Mucosa of descending colon (tissue), 3 donors: ENCODE results near the gene BBIP1. TPM values are rescaled to one million over a fixed set of nuclear protein-coding genes. Genes with fewer than 3 reads are reported as not detected.

Source experiments
- ATAC-seq: fragments of 200-7000 bp; cut with Tn5 transposase; one replicate; pipeline ENCODE4 v1.9.1; 2020; ENCODE audit warnings: mild to moderate bottlenecking, moderate library complexity
- DNase-seq, 3 donors: peaks; one replicate each; pipeline ENCODE4 v3.0.0-alpha.2; 2020
- H3K36me3 ChIP-seq: fragments of 200-600 bp; one replicate; pipeline ENCODE4 v1.8.0; 2021; ENCODE audit warnings: low read depth, mild to moderate bottlenecking
- H3K4me1 ChIP-seq: fragments of 200-600 bp; one replicate; pipeline ENCODE4 v1.8.0; 2021; ENCODE audit warnings: low read depth, mild to moderate bottlenecking
- H3K4me3 ChIP-seq: fragments of 200-600 bp; one replicate; pipeline ENCODE4 v1.8.0; 2021; ENCODE audit warnings: mild to moderate bottlenecking
- H3K9me3 ChIP-seq: fragments of 200-600 bp; one replicate; pipeline ENCODE4 v1.8.0; 2021; ENCODE audit warnings: mild to moderate bottlenecking
- CTCF ChIP-seq: fragments of 200-600 bp; IDR thresholded peaks from one replicate; pipeline ENCODE4 v1.8.0; 2022; ENCODE audit warnings: antibody characterized with exemption, mild to moderate bottlenecking
- intact Hi-C, 2 donors: fragments of 100-400 bp; cut with DNase I in 1 of 2; cut with micrococcal nuclease in 1 of 2; formaldehyde crosslinking; loops; one replicate each; pipeline versions ENCODE4 v1.11.0 to v1.11.1; 2022; cut with DNase I, micrococcal nuclease
- total RNA-seq, 3 donors: library from RNA; stranded (reverse); fragmentation: NEBNext Ultra II Directional in 2 of 3; extraction: Animal tissue kit (Norgen Biotek cat#: 25700) in 2 of 3; gene quantifications; one replicate each; pipeline versions ENCODE4 v1.2.1 to v1.2.4, GENCODE V29; 2021 to 2023
- donor health status: DM: no; HTN: no; CAD: no; lungs with moderate emphysema.
- donor health status: DM: no; HTN: no; CAD: no.
- donor health status: DM: no; HTN: yes; CAD: no.

Gene BBIP1
- total RNA-seq, 3 donors from 2014 or later, result 10.6 to 23.4 (median 17.6) TPM

- H3K36me3 ChIP-seq, result no peaks in the 10 kb centered on the region
- no peaks in the 10 kb centered on the region for H3K9me3 ChIP-seq
- H3K4me1 ChIP-seq, result peaks cover 7% of the 10 kb centered on the region
- DNase-seq (no peak), ATAC-seq (no peak)
- TF ChIP-seq CTCF, result no peak
- intact Hi-C loops, result no loop called here
- no peak overlapping the region for H3K4me3 ChIP-seq
Measured at GRCh38 chr10:110936757-110937156, 17.8 kb upstream of the BBIP1 start.

GRCh38 chr10:110932505-110933180 is 13.7 kb upstream of the BBIP1 start:
- H3K4me1 ChIP-seq, result peaks cover 7% of the 10 kb centered on the region
- DNase-seq, result no peak
- intact Hi-C loops, result no loop called here
- no peak for TF ChIP-seq CTCF
- no peak overlapping the region for H3K4me3 ChIP-seq
- ATAC-seq, result no peak
- H3K36me3 ChIP-seq, result no peaks in the 10 kb centered on the region
- H3K9me3 ChIP-seq, result no peaks in the 10 kb centered on the region

GRCh38 chr10:110931769-110932381 is 12.9 kb upstream of the BBIP1 start:
- intact Hi-C loops, result no loop called here
- Histone ChIP-seq H3K4me3 (no peak overlapping the region), H3K36me3 (no peaks in the 10 kb centered on the region), H3K4me1 (peaks cover 7% of the 10 kb centered on the region), H3K9me3 (no peaks in the 10 kb centered on the region)
- no peak for TF ChIP-seq CTCF
- ATAC-seq (no peak), DNase-seq (no peak)

- Histone ChIP-seq H3K4me3 (no peak overlapping the region), H3K9me3 (no peaks in the 10 kb centered on the region), H3K36me3 (no peaks in the 10 kb centered on the region), H3K4me1 (peaks cover 18% of the 10 kb centered on the region)
- DNase-seq, result no peak
- no peak for ATAC-seq
- intact Hi-C loops, result no loop called here
- no peak for TF ChIP-seq CTCF
Measured at GRCh38 chr10:110927461-110927860, 8.5 kb upstream of the BBIP1 start.

GRCh38 chr10:110923856-110924493 is 5.0 kb upstream of the BBIP1 start:
- Histone ChIP-seq H3K4me3 (no peak overlapping the region), H3K9me3 (no peaks in the 10 kb centered on the region), H3K4me1 (peaks cover 22% of the 10 kb centered on the region), H3K36me3 (peaks cover 2% of the 10 kb centered on the region)
- intact Hi-C loops, result no loop called here
- ATAC-seq (peak; percentile 44), DNase-seq (no peak)
- no peak for TF ChIP-seq CTCF
